ENCODE measurements around the gene TXN2. TPM values are rescaled to one million over a fixed set of nuclear protein-coding genes. Genes with fewer than 3 reads are reported as not detected.

Gene TXN2
- total RNA-seq, 2 experiments from 2014 or later = 108 to 113 TPM

DNA sequence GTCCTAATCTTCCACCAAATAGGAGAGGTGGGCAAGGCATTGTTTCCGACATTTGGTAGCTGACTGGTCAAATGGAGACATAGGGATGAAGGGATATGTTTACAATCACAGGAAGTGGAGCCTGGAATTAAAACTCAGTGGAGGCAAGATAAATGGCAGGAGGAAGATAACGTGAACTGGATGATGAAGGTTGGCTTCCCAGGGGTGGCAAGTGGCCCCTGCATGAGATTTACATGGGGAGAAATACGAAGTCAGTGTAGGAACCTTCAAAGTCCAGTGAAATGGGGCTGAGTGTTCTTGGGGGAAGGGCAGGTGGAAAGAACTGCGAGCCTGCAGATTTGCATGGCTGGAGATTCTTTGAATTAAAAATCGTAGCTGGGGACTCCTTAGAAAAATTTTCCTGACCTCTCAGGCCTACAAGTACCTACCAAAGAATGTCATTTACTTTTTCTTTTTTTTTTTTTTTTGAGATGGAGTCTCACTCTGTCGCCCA, 26.1 kb upstream of the TXN2 start:
- no peaks in the 10 kb centered on the region for H3K27me3 Mint-ChIP-seq (ENCODE audit: low read depth)
- H3K4me3 Mint-ChIP-seq = peak overlapping the region; percentile 72

GRCh38 chr22:36506637-36507517, 25.4 kb upstream of the TXN2 start, which contains the start of gene FOXRED2:
FOXRED2 (minus strand) TSS chr22:36507040; CDS start chr22:36506422, 618 bp downstream.
- Mint-ChIP-seq H3K36me3 (ENCODE audit: low read depth) (peaks cover 23% of the 10 kb centered on the region), H3K9me3 (no peaks in the 10 kb centered on the region), H3K4me3 (peak within 1 kb of the TSS; percentile 72), H3K27me3 (ENCODE audit: low read depth) (no peaks in the 10 kb centered on the region), H3K4me1 (ENCODE audit: low read depth) (peaks cover 25% of the 10 kb centered on the region), H3K27ac (peak within 1 kb of the TSS; percentile 50)
- CTCF ChIA-PET = no interaction called here
- DNase-seq = peak; percentile 89
- intact Hi-C loops (cut with micrococcal nuclease) = loop anchor here (1.0 kb wide), 2 partner anchors 22 to 25 kb away; partner anchors contain the start of gene EIF3D

More for the DNA sequence above, 26.1 kb upstream of the TXN2 start:
- Mint-ChIP-seq H3K36me3 (ENCODE audit: low read depth) (peaks cover 28% of the 10 kb centered on the region), H3K4me1 (ENCODE audit: low read depth) (peaks cover 27% of the 10 kb centered on the region), H3K9me3 (no peaks in the 10 kb centered on the region), H3K27ac (no peak overlapping the region)
- no peak for DNase-seq
- CTCF ChIA-PET = no interaction called here
- intact Hi-C loops (cut with micrococcal nuclease) = loop anchor here (1.0 kb wide), 2 partner anchors 22 to 25 kb away; partner anchors contain the start of gene EIF3D

DNA sequence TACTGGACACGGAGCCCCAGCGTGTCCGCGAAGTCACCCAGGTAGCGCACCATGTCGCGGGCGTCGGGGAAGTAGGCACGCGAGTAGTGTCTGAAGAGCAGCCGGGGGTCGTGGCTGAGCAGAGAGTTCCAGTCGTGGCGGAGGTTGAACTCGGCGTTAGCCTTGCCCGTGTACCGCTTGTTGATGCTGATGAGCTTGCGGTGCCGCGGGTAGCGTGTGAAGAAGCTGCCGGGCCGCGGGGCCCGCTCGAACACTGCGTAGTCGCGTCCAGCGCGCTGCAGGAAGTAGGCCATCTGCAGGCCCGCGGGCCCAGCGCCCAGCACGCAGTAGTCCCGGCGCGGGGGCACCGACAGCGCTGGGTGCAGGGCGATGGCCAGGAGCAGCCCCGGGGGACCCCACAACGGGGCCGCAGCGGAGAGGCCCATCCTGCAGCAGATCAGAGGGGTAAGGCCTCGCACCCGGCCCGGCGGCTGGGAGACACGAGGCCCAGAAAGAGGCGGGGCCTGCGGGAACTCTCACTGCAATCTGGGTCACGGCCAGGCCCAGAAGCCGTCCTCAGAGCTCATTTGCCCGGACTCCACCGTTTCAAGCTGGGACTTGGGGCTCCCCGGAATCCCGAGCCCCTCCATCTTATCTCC, 24.7 kb upstream of the TXN2 start:
- intact Hi-C loops (cut with micrococcal nuclease) = no loop called here
- Mint-ChIP-seq H3K27me3 (ENCODE audit: low read depth) (no peaks in the 10 kb centered on the region), H3K4me1 (ENCODE audit: low read depth) (peaks cover 25% of the 10 kb centered on the region), H3K4me3 (peak overlapping the region; percentile 72), H3K27ac (no peak overlapping the region), H3K36me3 (ENCODE audit: low read depth) (peaks cover 17% of the 10 kb centered on the region), H3K9me3 (no peaks in the 10 kb centered on the region)
- no peak for DNase-seq
- CTCF ChIA-PET = no interaction called here

DNA sequence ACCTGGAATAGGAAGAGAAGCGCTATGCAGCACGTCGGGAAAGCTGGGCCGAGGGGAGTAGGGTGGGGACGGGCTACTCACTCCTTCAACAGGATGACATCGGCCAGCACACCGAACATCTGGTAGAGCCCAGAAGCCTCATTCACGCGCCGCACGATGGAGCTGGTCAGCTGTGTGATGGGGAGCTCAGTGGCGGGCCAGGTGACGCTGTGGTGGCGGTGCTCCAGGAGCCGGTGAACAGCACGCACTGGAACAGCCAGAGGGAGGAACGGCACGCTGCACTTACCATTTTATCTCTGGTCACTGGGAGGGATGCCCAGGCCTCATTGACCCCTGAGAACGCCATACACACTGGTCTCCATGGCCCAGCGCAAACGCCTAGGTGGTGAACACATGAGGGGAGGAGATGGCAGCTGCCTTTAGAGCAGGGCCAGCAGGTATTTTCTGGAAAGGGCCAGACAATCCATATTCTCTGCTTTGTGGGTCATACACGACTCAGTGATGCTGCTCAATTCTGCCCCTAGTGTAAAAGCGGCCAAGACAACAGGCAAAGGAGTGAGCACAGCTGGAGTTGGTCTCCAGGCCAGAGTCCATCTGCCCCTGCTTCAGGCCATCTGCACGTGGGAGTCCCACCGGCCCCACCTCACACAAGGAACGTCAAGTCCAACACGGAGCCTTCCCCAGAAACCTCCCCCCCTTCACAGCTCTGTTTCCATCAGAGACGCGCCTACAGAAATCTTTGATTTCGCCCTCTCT, 16.6 kb upstream of the TXN2 start:
- Mint-ChIP-seq H3K4me1 (ENCODE audit: low read depth) (peaks cover 3% of the 10 kb centered on the region), H3K27ac (no peak overlapping the region), H3K36me3 (ENCODE audit: low read depth) (peaks cover 28% of the 10 kb centered on the region), H3K9me3 (no peaks in the 10 kb centered on the region), H3K4me3 (no peak overlapping the region), H3K27me3 (ENCODE audit: low read depth) (no peaks in the 10 kb centered on the region)
- CTCF ChIA-PET = no interaction called here
- DNase-seq = no peak
- intact Hi-C loops (cut with micrococcal nuclease) = no loop called here

GRCh38 chr22:36493690-36494110, 12.3 kb upstream of the TXN2 start:
- peaks cover 3% of the 10 kb centered on the region for H3K4me1 Mint-ChIP-seq (ENCODE audit: low read depth)
- no peak overlapping the region for H3K4me3 Mint-ChIP-seq
- peaks cover 53% of the 10 kb centered on the region for H3K36me3 Mint-ChIP-seq (ENCODE audit: low read depth)
- no peak for DNase-seq
- intact Hi-C loops (cut with micrococcal nuclease) = no loop called here
- CTCF ChIA-PET = interaction anchor here (1.7 to 3.1 kb wide), 2 partner anchors 17 to 193 kb away, joined by 3 to 8 read pairs; no protein-coding TSS in a partner anchor
- H3K27me3 Mint-ChIP-seq (ENCODE audit: low read depth) = no peaks in the 10 kb centered on the region
- no peak overlapping the region for H3K27ac Mint-ChIP-seq
- H3K9me3 Mint-ChIP-seq = no peaks in the 10 kb centered on the region

DNA sequence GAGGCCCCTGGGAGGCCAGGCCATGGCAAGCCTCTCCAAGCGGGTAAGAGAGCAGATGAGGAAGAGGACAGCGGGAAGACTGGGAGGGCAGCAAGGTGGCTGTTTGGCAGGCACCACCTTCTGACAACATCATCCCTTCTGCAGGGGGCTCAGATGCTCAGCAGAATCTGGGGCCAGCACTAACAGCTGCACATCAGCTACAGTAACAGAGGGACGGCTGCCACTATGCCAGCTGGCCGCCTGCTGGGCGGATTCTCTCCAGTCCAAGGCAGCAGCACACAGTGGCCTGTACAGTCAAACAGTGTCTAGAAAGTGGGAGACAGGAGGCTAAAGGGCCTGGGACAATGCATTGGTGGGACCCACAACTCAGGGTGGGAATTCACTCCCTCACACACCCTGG, 10.7 kb upstream of the TXN2 start:
- Mint-ChIP-seq H3K27ac (no peak overlapping the region), H3K9me3 (no peaks in the 10 kb centered on the region), H3K36me3 (ENCODE audit: low read depth) (peaks cover 51% of the 10 kb centered on the region), H3K4me1 (ENCODE audit: low read depth) (peaks cover 3% of the 10 kb centered on the region), H3K4me3 (no peak overlapping the region), H3K27me3 (ENCODE audit: low read depth) (no peaks in the 10 kb centered on the region)
- CTCF ChIA-PET = interaction anchor here (1.7 kb wide), 1 partner anchor 191 kb away, joined by 3 read pairs; no protein-coding TSS in a partner anchor
- DNase-seq = no peak
- intact Hi-C loops (cut with micrococcal nuclease) = no loop called here

DNA sequence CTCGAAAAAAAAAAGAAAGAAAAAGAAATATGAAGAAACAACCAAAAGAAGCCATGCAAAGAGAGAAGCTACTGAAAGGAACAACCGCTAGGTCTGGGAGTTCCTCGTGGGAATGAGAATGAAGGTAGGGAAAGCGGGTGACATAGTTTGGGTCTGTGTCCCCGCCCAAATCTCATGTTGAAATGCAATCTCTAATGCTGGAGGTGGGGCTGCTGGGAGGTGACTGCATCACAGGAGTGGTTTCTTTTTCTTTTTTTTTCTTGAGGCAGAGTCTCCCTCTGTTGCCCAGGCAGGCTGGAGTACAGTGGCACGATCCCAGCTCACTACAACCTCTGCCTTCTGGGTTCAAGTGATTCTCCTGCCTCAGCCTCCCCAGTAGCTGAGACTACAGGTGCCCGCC, 9.7 kb upstream of the TXN2 start:
- CTCF ChIA-PET = no interaction called here
- intact Hi-C loops (cut with micrococcal nuclease) = no loop called here
- Mint-ChIP-seq H3K9me3 (no peaks in the 10 kb centered on the region), H3K27me3 (ENCODE audit: low read depth) (no peaks in the 10 kb centered on the region), H3K4me1 (ENCODE audit: low read depth) (peaks cover 3% of the 10 kb centered on the region), H3K36me3 (ENCODE audit: low read depth) (peaks cover 52% of the 10 kb centered on the region), H3K27ac (no peak overlapping the region), H3K4me3 (no peak overlapping the region)
- DNase-seq = no peak

- H3K36me3 Mint-ChIP-seq (ENCODE audit: low read depth) = peaks cover 32% of the 10 kb centered on the region
- no peaks in the 10 kb centered on the region for H3K9me3 Mint-ChIP-seq
- H3K4me3 Mint-ChIP-seq = no peak overlapping the region
- CTCF ChIA-PET = interaction anchor here (0.6 to 2.0 kb wide), 23 partner anchors 18 to 561 kb away, joined by 3 to 16 read pairs (median 3); no protein-coding TSS in a partner anchor
- intact Hi-C loops (cut with micrococcal nuclease) = loop anchor here (10.0 kb wide), 1 partner anchor 332 kb away; no protein-coding TSS in a partner anchor
- peaks cover 3% of the 10 kb centered on the region for H3K4me1 Mint-ChIP-seq (ENCODE audit: low read depth)
- DNase-seq = peak; percentile 70
- no peak overlapping the region for H3K27ac Mint-ChIP-seq
- H3K27me3 Mint-ChIP-seq (ENCODE audit: low read depth) = no peaks in the 10 kb centered on the region
These were observed 5.4 kb upstream of the TXN2 start for GRCh38 chr22:36486619-36487384.

DNA sequence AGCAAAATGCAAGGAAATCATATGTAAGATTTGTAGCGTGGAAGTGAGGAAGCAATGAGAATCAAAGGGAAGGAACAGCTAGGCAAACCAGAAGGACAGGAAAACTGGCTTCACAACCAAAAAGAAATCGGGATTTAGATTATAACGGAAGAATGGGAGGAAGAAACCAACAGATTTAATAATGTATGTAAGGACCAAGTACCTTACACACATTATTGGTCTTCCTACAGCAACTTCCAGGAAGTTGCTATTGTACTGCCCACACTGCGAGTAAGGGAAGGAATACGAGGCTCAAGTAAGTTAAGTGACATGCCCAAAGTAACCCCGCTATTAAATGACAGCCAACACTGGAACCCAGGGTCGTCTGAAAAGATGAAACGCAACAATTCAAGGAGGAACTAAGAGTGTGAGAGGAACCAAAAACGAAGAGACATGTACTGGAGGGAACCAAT, 473 bp downstream of the TXN2 start:
- Mint-ChIP-seq H3K4me1 (ENCODE audit: low read depth) (peaks cover 13% of the 10 kb centered on the region), H3K27me3 (ENCODE audit: low read depth) (no peaks in the 10 kb centered on the region), H3K36me3 (ENCODE audit: low read depth) (peaks cover 14% of the 10 kb centered on the region), H3K27ac (peak overlapping the region; percentile 89), H3K4me3 (peak overlapping the region; percentile 95), H3K9me3 (no peaks in the 10 kb centered on the region)
- no peak for DNase-seq
- intact Hi-C loops (cut with micrococcal nuclease) = loop anchor here (1.0 to 10.0 kb wide), 3 partner anchors 26 to 326 kb away; partner anchors contain the start of gene APOL2
- CTCF ChIA-PET = interaction anchor here (0.6 to 1.7 kb wide), 4 partner anchors 10 to 389 kb away, joined by 3 to 9 read pairs (median 6); no protein-coding TSS in a partner anchor

GRCh38 chr22:36478966-36479365, 2.5 kb downstream of the TXN2 start:
- no peak overlapping the region for H3K4me3 Mint-ChIP-seq
- H3K36me3 Mint-ChIP-seq (ENCODE audit: low read depth) = peaks cover 22% of the 10 kb centered on the region
- no peak for DNase-seq
- no peaks in the 10 kb centered on the region for H3K27me3 Mint-ChIP-seq (ENCODE audit: low read depth)
- H3K4me1 Mint-ChIP-seq (ENCODE audit: low read depth) = peaks cover 13% of the 10 kb centered on the region
- CTCF ChIA-PET = no interaction called here
- H3K27ac Mint-ChIP-seq = no peak overlapping the region
- intact Hi-C loops (cut with micrococcal nuclease) = no loop called here
- H3K9me3 Mint-ChIP-seq = no peaks in the 10 kb centered on the region

GRCh38 chr22:36475341-36475740, 6.1 kb downstream of the TXN2 start:
- H3K27me3 Mint-ChIP-seq (ENCODE audit: low read depth) = no peaks in the 10 kb centered on the region
- H3K36me3 Mint-ChIP-seq (ENCODE audit: low read depth) = peaks cover 30% of the 10 kb centered on the region
- H3K9me3 Mint-ChIP-seq = no peaks in the 10 kb centered on the region
- H3K4me1 Mint-ChIP-seq (ENCODE audit: low read depth) = peaks cover 9% of the 10 kb centered on the region
- H3K27ac Mint-ChIP-seq = no peak overlapping the region
- no peak for DNase-seq
- intact Hi-C loops (cut with micrococcal nuclease) = no loop called here
- CTCF ChIA-PET = interaction anchor here (1.2 to 9.9 kb wide), 3 partner anchors 100 to 197 kb away, joined by 3 to 119 read pairs (median 5); no protein-coding TSS in a partner anchor
- H3K4me3 Mint-ChIP-seq = no peak overlapping the region

Measured in activated naive CD4-positive, alpha-beta T cell treated with anti-CD3 and anti-CD28 coated beads for 36 hours (primary cell).